ENCODE results near the gene CREBRF.

DNA sequence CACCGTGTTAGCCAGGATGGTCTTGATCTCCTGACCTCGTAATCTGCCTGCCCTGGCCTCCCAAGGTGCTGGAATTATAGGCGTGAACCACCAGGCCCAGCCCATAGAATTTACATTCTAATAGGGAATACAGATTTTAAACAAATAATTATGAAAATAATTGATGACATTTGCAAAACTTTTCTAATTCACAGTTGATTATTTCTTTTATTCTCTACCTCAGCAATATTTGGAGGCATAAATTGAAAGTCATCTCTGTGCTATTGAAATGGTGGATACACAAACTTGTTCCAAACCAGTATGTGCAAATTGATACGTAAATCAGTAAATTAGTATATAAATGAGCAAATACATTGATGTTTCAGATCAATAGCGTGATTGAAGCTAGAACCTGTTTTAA is 96.4 kb downstream of the CREBRF start:
- TF ChIP-seq, protein P1, sequence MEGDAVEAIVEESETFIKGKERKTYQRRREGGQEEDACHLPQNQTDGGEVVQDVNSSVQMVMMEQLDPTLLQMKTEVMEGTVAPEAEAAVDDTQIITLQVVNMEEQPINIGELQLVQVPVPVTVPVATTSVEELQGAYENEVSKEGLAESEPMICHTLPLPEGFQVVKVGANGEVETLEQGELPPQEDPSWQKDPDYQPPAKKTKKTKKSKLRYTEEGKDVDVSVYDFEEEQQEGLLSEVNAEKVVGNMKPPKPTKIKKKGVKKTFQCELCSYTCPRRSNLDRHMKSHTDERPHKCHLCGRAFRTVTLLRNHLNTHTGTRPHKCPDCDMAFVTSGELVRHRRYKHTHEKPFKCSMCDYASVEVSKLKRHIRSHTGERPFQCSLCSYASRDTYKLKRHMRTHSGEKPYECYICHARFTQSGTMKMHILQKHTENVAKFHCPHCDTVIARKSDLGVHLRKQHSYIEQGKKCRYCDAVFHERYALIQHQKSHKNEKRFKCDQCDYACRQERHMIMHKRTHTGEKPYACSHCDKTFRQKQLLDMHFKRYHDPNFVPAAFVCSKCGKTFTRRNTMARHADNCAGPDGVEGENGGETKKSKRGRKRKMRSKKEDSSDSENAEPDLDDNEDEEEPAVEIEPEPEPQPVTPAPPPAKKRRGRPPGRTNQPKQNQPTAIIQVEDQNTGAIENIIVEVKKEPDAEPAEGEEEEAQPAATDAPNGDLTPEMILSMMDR (IDR thresholded peaks at IDR 0.05), result no peak
- TF ChIP-seq POLR2A (IDR thresholded peaks at IDR 0.05), result no peak

All from adrenal gland (tissue), 5 donors.